WTC11 (cell line): Measurements from ENCODE around the gene VAC14. TPM values are rescaled to one million over a fixed set of nuclear protein-coding genes. Genes with fewer than 3 reads are reported as not detected.

ENCODE experiments used
- ATAC-seq: fragments of 200-7000 bp; cut with Tn5 transposase; 2 replicates; pipeline ENCODE4 v1.10.0; 2021; ENCODE audit warnings: mild to moderate bottlenecking, moderate library complexity
- CTCF ChIA-PET: fragments of 300-600 bp; sonication (Branson Sonifier 250); formaldehyde crosslinking; loops from one replicate; lab custom pipeline; 2021; ENCODE audit warnings: antibody characterized with exemption; lab: Charles Lee
- POLR2A ChIA-PET: fragments of 350-600 bp; sonication (Branson Sonifier 250); formaldehyde crosslinking; loops from one replicate; lab custom pipeline; 2021; ENCODE audit warnings: antibody characterized with exemption; lab: Charles Lee
- DNase-seq: peaks from one replicate; pipeline ENCODE4 v3.0.0; 2021; ENCODE audit warnings: low spot score
- H3K27ac Mint-ChIP-seq: 2 replicates; pipeline ENCODE4 v1.8.0; 2021; ENCODE audit warnings: mixed read lengths
- H3K27me3 Mint-ChIP-seq: 2 replicates; pipeline ENCODE4 v1.8.0; 2021; ENCODE audit warnings: low read depth, mild to moderate bottlenecking, moderate library complexity, mixed read lengths
- H3K36me3 Mint-ChIP-seq: 2 replicates; pipeline ENCODE4 v1.8.0; 2021; ENCODE audit warnings: mixed read lengths
- H3K4me1 Mint-ChIP-seq: 2 replicates; pipeline ENCODE4 v1.8.0; 2022; ENCODE audit warnings: mixed read lengths
- H3K4me3 Mint-ChIP-seq: 2 replicates; pipeline ENCODE4 v1.8.0; 2021; ENCODE audit warnings: mild to moderate bottlenecking, moderate library complexity, mixed read lengths
- H3K9me3 Mint-ChIP-seq: 2 replicates; pipeline ENCODE4 v1.8.0; 2021; ENCODE audit warnings: mixed read lengths
- CBFB ChIP-seq: sonication (generic); formaldehyde crosslinking; IDR thresholded peaks from 2 replicates; pipeline ENCODE4 v1.8.1; 2022; ENCODE audit warnings: mild to moderate bottlenecking, low read depth, missing genetic modification reagents
- CREB1 ChIP-seq: sonication (generic); formaldehyde crosslinking; IDR thresholded peaks from 2 replicates; pipeline ENCODE4 v1.8.0; 2023; ENCODE audit warnings: mild to moderate bottlenecking, missing genetic modification reagents
- ESRRA ChIP-seq: sonication (generic); formaldehyde crosslinking; IDR thresholded peaks from 2 replicates; pipeline ENCODE4 v1.8.1; 2022; ENCODE audit warnings: mild to moderate bottlenecking, missing genetic modification reagents, borderline replicate concordance
- FOXP1 ChIP-seq: sonication (generic); formaldehyde crosslinking; IDR thresholded peaks from 2 replicates; pipeline ENCODE4 v1.8.0; 2022; ENCODE audit warnings: missing genetic modification reagents, mild to moderate bottlenecking, moderate library complexity, borderline replicate concordance
- JAZF1 ChIP-seq: fragments of 250-450 bp; sonication (Bioruptor Pico); IDR thresholded peaks from 2 replicates; pipeline ENCODE4 v1.9.0; 2021; ENCODE audit warnings: moderate library complexity, mild to moderate bottlenecking, inconsistent platforms
- JUN ChIP-seq: sonication (generic); formaldehyde crosslinking; IDR thresholded peaks from 2 replicates; pipeline ENCODE4 v1.8.0; 2023; ENCODE audit warnings: mild to moderate bottlenecking, missing genetic modification reagents
- MXD4 ChIP-seq: fragments of 250-450 bp; sonication (Bioruptor Pico); IDR thresholded peaks from 2 replicates; pipeline ENCODE4 v1.8.0; 2021; ENCODE audit warnings: mild to moderate bottlenecking, moderate library complexity, borderline replicate concordance
- MYBL2 ChIP-seq: sonication (generic); formaldehyde crosslinking; IDR thresholded peaks from 2 replicates; pipeline ENCODE4 v1.8.1; 2023; ENCODE audit warnings: mild to moderate bottlenecking, moderate library complexity, missing genetic modification reagents
- NFYB ChIP-seq: sonication (generic); formaldehyde crosslinking; conservative IDR thresholded peaks from 2 replicates; pipeline ENCODE4 v1.8.0; 2022; ENCODE audit warnings: low read depth, missing genetic modification reagents
- RORB ChIP-seq: fragments of 250-450 bp; sonication (Bioruptor Pico); IDR thresholded peaks from 2 replicates; pipeline ENCODE4 v1.9.0; 2021; ENCODE audit warnings: mild to moderate bottlenecking
- SMAD3 ChIP-seq: sonication (generic); formaldehyde crosslinking; IDR thresholded peaks from 2 replicates; pipeline ENCODE4 v1.8.0; 2022; ENCODE audit warnings: missing genetic modification reagents, mild to moderate bottlenecking, borderline replicate concordance
- TP53 ChIP-seq: sonication (generic); formaldehyde crosslinking; IDR thresholded peaks from 2 replicates; pipeline ENCODE4 v1.8.1; 2023; ENCODE audit warnings: mild to moderate bottlenecking, missing genetic modification reagents
- ZBTB21 ChIP-seq: sonication (generic); formaldehyde crosslinking; IDR thresholded peaks from 2 replicates; pipeline ENCODE4 v1.8.1; 2023; ENCODE audit warnings: mild to moderate bottlenecking, missing genetic modification reagents, borderline replicate concordance
- ZNF138 ChIP-seq: sonication (generic); formaldehyde crosslinking; conservative IDR thresholded peaks from 2 replicates; pipeline ENCODE4 v1.8.1; 2022; ENCODE audit warnings: mild to moderate bottlenecking, moderate library complexity, missing genetic modification reagents
- ZNF416 ChIP-seq: fragments of 250-450 bp; sonication (Bioruptor Pico); IDR thresholded peaks from 2 replicates; pipeline ENCODE4 v1.9.0; 2021; ENCODE audit warnings: mild to moderate bottlenecking, inconsistent platforms
- total RNA-seq: library from RNA; stranded (reverse); gene quantifications from 3 replicates; pipeline ENCODE4 v1.2.3, GENCODE V29; 2021
- TF ChIP-seq, protein P1 (sequence below): fragments of 250-450 bp; sonication (Bioruptor Pico); IDR thresholded peaks from 2 replicates; pipeline ENCODE4 v1.9.0; 2021; ENCODE audit warnings: mild to moderate bottlenecking, borderline replicate concordance
- TF ChIP-seq, protein P2 (sequence below): sonication (generic); formaldehyde crosslinking; conservative IDR thresholded peaks from 2 replicates; pipeline ENCODE4 v1.8.1; 2022; ENCODE audit warnings: mild to moderate bottlenecking, missing genetic modification reagents
- TF ChIP-seq, protein P3 (sequence below): sonication (generic); formaldehyde crosslinking; IDR thresholded peaks from 2 replicates; pipeline ENCODE4 v1.8.1; 2023; ENCODE audit warnings: mild to moderate bottlenecking, missing genetic modification reagents
- TF ChIP-seq, protein P4 (sequence below): sonication (generic); formaldehyde crosslinking; IDR thresholded peaks from 2 replicates; pipeline ENCODE4 v1.8.0; 2023; ENCODE audit warnings: missing genetic modification reagents
- TF ChIP-seq, protein P5 (sequence below): sonication (generic); formaldehyde crosslinking; IDR thresholded peaks from 2 replicates; pipeline ENCODE4 v1.8.1; 2023; ENCODE audit warnings: mild to moderate bottlenecking, missing genetic modification reagents, moderate library complexity

VAC14 gene
- total RNA-seq, 1 experiment from 2014 or later: 60.1 TPM

DNA sequence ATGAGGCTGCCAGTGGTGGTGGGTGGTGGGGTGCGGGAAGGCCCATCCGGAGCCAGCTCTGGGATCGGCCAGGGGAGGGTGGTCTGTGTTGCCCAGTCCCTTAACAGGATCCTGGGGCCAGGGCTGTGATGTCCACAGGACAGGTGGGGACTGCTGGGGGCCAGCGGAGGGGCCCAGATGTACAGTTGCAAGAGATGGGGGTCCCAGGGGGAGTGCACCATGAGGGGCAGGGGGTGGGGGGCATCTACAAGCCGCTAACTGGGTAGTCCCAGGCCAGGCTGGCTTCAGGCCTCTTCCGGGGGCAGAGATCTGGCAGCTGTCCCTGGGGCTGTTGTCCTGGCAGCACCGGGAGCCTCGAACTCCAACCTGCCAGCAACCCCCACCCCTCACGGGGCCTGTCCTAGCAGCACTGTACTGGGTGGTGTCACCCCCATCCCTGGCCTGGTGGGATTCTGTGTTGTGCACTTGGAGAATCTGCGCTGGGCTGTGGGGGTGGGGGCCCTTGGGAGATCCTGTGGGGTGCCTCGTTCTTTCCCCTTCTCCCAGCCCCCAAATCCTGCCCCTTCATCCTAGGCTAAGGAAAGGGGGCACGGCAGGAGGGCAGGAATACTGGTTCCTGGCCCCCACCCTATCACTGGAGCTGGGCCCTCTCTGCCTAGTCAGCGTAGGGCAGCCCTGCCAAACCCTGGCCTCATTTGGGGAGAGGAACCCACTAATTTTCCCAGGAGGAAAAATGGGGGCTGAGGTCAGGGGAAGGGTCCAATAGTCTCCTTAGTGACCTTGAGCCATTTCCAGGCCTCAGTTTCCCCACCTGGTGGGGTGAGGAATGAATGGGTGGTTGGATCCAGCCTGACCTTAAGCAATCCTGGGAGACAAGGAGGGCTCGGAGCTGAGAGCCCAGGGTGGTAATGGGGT is 116.6 kb downstream of the VAC14 start (continued):
- TF ChIP-seq, protein P1, sequence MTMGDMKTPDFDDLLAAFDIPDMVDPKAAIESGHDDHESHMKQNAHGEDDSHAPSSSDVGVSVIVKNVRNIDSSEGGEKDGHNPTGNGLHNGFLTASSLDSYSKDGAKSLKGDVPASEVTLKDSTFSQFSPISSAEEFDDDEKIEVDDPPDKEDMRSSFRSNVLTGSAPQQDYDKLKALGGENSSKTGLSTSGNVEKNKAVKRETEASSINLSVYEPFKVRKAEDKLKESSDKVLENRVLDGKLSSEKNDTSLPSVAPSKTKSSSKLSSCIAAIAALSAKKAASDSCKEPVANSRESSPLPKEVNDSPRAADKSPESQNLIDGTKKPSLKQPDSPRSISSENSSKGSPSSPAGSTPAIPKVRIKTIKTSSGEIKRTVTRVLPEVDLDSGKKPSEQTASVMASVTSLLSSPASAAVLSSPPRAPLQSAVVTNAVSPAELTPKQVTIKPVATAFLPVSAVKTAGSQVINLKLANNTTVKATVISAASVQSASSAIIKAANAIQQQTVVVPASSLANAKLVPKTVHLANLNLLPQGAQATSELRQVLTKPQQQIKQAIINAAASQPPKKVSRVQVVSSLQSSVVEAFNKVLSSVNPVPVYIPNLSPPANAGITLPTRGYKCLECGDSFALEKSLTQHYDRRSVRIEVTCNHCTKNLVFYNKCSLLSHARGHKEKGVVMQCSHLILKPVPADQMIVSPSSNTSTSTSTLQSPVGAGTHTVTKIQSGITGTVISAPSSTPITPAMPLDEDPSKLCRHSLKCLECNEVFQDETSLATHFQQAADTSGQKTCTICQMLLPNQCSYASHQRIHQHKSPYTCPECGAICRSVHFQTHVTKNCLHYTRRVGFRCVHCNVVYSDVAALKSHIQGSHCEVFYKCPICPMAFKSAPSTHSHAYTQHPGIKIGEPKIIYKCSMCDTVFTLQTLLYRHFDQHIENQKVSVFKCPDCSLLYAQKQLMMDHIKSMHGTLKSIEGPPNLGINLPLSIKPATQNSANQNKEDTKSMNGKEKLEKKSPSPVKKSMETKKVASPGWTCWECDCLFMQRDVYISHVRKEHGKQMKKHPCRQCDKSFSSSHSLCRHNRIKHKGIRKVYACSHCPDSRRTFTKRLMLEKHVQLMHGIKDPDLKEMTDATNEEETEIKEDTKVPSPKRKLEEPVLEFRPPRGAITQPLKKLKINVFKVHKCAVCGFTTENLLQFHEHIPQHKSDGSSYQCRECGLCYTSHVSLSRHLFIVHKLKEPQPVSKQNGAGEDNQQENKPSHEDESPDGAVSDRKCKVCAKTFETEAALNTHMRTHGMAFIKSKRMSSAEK (CRISPR knock-in tag): no peak
- TF ChIP-seq JAZF1 (CRISPR knock-in tag): no peak
- no peak for TF ChIP-seq MYBL2 (CRISPR knock-in tag)
- no peak for TF ChIP-seq NFYB (CRISPR knock-in tag)
- no peak for TF ChIP-seq CREB1 (CRISPR knock-in tag)
- TF ChIP-seq, protein P2, sequence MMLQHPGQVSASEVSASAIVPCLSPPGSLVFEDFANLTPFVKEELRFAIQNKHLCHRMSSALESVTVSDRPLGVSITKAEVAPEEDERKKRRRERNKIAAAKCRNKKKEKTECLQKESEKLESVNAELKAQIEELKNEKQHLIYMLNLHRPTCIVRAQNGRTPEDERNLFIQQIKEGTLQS (CRISPR knock-in tag): no peak
- no peak for TF ChIP-seq ZBTB21
- no peak for TF ChIP-seq JUN

DNA sequence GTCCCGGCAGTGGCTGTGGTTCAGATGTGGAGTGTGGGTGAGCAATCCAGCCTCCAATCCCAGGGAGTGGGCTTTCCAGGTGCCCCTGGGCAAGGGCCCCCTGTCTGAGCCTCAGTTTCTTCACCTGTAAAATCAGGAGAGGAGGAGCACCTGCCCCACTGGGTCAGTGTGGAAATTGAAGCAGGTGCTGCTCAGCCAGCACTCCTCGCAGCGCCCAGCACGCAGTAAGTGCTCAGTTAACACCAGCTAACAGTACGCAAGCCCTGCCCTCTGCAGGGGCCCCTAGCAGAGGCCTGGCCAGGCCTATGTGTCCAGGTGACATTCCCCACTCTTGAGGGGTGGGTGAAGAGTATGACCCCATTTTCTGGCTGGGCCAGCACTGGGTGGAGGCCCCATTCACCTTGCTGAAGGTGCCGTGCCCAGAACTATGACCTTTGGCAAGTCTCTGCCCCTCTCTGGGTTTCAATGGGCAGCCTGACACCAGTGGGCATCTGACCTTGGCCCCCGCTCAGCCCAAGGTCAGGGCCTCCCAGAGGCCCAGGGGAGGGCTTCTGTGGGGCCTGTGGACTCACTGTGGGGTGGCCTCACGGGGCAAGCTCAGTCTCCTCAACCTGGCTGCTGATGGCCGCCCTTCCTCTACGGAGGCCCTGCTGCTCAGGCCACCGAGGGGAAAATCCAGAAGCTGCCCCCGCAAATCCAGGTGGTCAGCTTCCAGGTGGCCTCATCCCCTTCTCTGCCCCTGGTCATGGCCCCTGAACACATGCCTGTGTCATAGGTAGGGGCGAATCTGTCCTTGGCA is 117.6 kb downstream of the VAC14 start:
- ATAC-seq: no peak

DNA sequence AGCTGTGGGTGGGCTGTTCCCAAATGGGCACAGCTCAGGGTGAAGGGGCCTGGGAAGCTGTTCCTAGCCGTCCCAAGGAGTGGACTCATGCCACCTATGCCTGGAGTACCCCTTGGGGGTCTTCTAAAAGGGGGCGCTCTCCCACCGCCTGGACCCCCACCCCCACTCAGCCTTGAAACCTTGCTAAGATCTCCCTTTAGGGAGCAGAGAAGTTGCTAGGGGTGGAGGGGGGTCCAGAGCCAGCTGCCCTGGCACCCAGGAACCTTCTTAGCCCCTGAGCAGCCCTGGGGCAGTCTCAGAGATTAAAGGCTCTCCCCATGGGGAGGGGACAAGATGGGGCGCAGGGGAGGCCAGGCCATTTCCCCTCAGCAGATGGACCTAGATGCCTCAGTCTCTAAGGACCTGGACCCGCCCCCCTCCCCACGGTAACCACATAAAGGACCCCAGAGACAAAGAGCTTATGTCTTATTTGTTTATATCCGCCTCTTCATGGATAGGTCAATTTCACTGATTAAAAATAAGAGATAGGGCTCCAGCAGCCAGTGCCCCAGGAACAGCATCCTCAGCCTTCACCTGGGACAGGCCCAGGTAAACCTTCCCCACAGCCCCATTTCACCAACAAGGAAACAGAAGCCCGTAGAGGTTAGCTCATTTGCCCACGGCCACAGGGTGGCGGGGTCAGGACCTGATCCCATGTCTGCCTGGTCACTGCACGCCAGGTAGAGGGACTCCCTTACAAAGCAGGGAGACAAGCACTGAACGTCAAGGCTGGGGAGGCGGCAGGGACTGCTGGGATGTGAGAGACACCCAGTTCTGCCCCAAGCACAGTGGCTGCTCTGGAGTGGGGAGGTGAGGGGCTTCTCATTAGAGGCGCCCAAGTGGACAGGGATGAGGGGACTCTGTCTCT is 118.5 kb downstream of the VAC14 start:
- Mint-ChIP-seq H3K4me1 (peaks cover 15% of the 10 kb centered on the region), H3K36me3 (no peaks in the 10 kb centered on the region), H3K9me3 (no peaks in the 10 kb centered on the region), H3K27ac (no peak overlapping the region), H3K27me3 (no peaks in the 10 kb centered on the region), H3K4me3 (no peak overlapping the region)
- ChIA-PET POLR2A (no interaction called here), CTCF (interaction anchor here (1.0 to 9.8 kb wide), 9 partner anchors 21 to 88 kb away, joined by 3 to 142 read pairs (median 5); no protein-coding TSS in a partner anchor)
- ATAC-seq (0 out of 2 replicates have a peak, but pooled peaks have one; percentile 1), DNase-seq (no peak)
- TF ChIP-seq, protein P3, sequence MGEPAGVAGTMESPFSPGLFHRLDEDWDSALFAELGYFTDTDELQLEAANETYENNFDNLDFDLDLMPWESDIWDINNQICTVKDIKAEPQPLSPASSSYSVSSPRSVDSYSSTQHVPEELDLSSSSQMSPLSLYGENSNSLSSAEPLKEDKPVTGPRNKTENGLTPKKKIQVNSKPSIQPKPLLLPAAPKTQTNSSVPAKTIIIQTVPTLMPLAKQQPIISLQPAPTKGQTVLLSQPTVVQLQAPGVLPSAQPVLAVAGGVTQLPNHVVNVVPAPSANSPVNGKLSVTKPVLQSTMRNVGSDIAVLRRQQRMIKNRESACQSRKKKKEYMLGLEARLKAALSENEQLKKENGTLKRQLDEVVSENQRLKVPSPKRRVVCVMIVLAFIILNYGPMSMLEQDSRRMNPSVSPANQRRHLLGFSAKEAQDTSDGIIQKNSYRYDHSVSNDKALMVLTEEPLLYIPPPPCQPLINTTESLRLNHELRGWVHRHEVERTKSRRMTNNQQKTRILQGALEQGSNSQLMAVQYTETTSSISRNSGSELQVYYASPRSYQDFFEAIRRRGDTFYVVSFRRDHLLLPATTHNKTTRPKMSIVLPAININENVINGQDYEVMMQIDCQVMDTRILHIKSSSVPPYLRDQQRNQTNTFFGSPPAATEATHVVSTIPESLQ: no peak
- TF ChIP-seq JAZF1 (CRISPR knock-in tag): no peak
- no peak for TF ChIP-seq ZNF416 (CRISPR knock-in tag)
- no peak for TF ChIP-seq MXD4 (CRISPR knock-in tag)
- TF ChIP-seq, protein P4, sequence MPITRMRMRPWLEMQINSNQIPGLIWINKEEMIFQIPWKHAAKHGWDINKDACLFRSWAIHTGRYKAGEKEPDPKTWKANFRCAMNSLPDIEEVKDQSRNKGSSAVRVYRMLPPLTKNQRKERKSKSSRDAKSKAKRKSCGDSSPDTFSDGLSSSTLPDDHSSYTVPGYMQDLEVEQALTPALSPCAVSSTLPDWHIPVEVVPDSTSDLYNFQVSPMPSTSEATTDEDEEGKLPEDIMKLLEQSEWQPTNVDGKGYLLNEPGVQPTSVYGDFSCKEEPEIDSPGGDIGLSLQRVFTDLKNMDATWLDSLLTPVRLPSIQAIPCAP (CRISPR knock-in tag): no peak
- TF ChIP-seq, protein P2 (CRISPR knock-in tag): no peak
- no peak for TF ChIP-seq RORB (CRISPR knock-in tag)
- TF ChIP-seq SMAD3 (CRISPR knock-in tag): no peak
- no peak for TF ChIP-seq TP53 (CRISPR knock-in tag)
- TF ChIP-seq, protein P5, sequence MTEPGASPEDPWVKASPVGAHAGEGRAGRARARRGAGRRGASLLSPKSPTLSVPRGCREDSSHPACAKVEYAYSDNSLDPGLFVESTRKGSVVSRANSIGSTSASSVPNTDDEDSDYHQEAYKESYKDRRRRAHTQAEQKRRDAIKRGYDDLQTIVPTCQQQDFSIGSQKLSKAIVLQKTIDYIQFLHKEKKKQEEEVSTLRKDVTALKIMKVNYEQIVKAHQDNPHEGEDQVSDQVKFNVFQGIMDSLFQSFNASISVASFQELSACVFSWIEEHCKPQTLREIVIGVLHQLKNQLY: no peak

More for the DNA sequence above, 117.6 kb downstream of the VAC14 start:
- no peak overlapping the region for H3K27ac Mint-ChIP-seq
- H3K4me1 Mint-ChIP-seq: peaks cover 24% of the 10 kb centered on the region
- no peak for DNase-seq
- no peaks in the 10 kb centered on the region for H3K9me3 Mint-ChIP-seq
- ChIA-PET POLR2A (no interaction called here), CTCF (interaction anchor here (1.0 to 9.8 kb wide), 9 partner anchors 20 to 87 kb away, joined by 3 to 142 read pairs (median 5); no protein-coding TSS in a partner anchor)
- TF ChIP-seq CBFB (CRISPR knock-in tag) (no peak), JAZF1 (CRISPR knock-in tag) (no peak), ESRRA (no peak), ZNF138 (CRISPR knock-in tag) (no peak), FOXP1 (CRISPR knock-in tag) (no peak), RORB (CRISPR knock-in tag) (no peak)
- H3K36me3 Mint-ChIP-seq: no peaks in the 10 kb centered on the region
- H3K27me3 Mint-ChIP-seq: no peaks in the 10 kb centered on the region
- no peak overlapping the region for H3K4me3 Mint-ChIP-seq
